HepG2 (cell line): ENCODE measurements around the gene SRRM3.

Experiments used
- CREB3 ChIP-seq: sonication (generic); formaldehyde crosslinking; IDR thresholded peaks from 2 replicates; pipeline ENCODE4 v1.5.0; 2020; ENCODE audit warnings: missing genetic modification reagents
- GABPB1 ChIP-seq: IDR thresholded peaks from 2 replicates; pipeline ENCODE4 v1.6.1; 2016; ENCODE audit warnings: mild to moderate bottlenecking, missing genetic modification reagents, moderate library complexity, missing compliant biosample characterization
- HNRNPUL1 ChIP-seq: fragments of 200-400 bp; formaldehyde crosslinking; IDR thresholded peaks from 2 replicates; pipeline ENCODE4 v1.6.1; 2017; ENCODE audit warnings: low read depth, mild to moderate bottlenecking, low read length, moderate library complexity
- MZF1 ChIP-seq: sonication (generic); formaldehyde crosslinking; IDR thresholded peaks from 2 replicates; pipeline ENCODE4 v1.8.1; 2023; ENCODE audit warnings: mild to moderate bottlenecking, missing genetic modification reagents, borderline replicate concordance
- POLR2AphosphoS5 ChIP-seq: IDR thresholded peaks from 2 replicates; pipeline ENCODE4 v1.6.1; 2012; ENCODE audit warnings: low read depth, low read length
- ZFP62 ChIP-seq: sonication (generic); formaldehyde crosslinking; IDR thresholded peaks from 2 replicates; pipeline ENCODE4 v1.4.0; 2020; ENCODE audit warnings: missing genetic modification reagents
- TF ChIP-seq, protein P1 (sequence below): sonication (generic); formaldehyde crosslinking; IDR thresholded peaks from 2 replicates; pipeline ENCODE4 v1.5.0; 2020; ENCODE audit warnings: mild to moderate bottlenecking, missing genetic modification reagents, moderate library complexity

- TF ChIP-seq, protein P1, sequence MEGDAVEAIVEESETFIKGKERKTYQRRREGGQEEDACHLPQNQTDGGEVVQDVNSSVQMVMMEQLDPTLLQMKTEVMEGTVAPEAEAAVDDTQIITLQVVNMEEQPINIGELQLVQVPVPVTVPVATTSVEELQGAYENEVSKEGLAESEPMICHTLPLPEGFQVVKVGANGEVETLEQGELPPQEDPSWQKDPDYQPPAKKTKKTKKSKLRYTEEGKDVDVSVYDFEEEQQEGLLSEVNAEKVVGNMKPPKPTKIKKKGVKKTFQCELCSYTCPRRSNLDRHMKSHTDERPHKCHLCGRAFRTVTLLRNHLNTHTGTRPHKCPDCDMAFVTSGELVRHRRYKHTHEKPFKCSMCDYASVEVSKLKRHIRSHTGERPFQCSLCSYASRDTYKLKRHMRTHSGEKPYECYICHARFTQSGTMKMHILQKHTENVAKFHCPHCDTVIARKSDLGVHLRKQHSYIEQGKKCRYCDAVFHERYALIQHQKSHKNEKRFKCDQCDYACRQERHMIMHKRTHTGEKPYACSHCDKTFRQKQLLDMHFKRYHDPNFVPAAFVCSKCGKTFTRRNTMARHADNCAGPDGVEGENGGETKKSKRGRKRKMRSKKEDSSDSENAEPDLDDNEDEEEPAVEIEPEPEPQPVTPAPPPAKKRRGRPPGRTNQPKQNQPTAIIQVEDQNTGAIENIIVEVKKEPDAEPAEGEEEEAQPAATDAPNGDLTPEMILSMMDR (CRISPR knock-in tag), result no peak
- no peak for TF ChIP-seq ZFP62 (CRISPR knock-in tag)
- TF ChIP-seq MZF1, result no peak
- no peak for TF ChIP-seq HNRNPUL1
- no peak for TF ChIP-seq GABPB1
- TF ChIP-seq POLR2AphosphoS5, result no peak
- TF ChIP-seq CREB3 (CRISPR knock-in tag), result no peak
Observed at GRCh38 chr7:76261329-76261728, 59.6 kb downstream of the SRRM3 start.
